T-helper 22 cell (primary cell): ENCODE results near the gene TMEM219.

ENCODE experiments used
- DNase-seq: peaks from one replicate; pipeline ENCODE4 v3.0.0-alpha.2; 2020; ENCODE audit warnings: low read depth

Gene TMEM219

DNA sequence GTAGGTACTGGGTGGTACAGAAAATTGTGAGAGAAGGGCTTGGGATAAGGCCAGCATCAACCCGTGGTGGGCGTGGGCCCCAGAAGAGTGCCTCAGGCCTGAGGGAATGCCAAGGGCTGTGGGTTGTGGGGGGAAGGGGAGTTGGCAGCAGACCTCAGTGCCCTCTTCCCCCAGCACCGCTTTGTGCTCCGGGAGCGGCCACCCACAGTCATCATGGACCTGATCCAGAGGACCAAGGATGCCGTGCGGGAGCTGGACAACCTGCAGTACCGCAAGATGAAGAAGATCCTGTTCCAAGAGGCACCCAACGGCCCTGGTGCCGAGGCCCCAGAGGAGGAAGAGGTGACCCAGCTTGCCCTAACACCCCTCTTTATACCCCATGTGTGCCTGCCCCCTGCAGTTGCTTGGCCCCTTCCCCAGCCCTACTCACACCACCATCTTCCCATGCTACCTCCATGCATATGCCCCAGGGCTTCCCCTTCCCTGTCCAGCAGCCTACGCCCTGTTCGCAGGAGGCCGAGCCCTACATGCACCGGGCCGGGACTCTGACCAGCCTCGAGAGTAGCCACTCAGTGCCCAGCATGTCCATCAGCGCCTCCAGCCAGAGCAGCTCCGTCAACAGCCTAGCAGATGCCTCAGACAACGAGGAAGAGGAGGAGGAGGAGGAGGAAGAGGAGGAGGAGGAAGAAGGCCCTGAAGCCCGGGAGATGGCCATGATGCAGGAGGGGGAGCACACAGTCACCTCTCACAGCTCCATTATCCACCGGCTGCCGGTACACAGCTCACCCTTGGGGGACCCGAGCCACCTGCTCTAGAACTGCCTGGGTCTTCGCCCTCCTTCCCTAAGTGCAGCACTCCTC, 20.9 kb downstream of the TMEM219 start:
- no peak for DNase-seq

- no peak for DNase-seq
Measured at GRCh38 chr16:29983420-29984136, 21.7 kb downstream of the TMEM219 start.

DNA sequence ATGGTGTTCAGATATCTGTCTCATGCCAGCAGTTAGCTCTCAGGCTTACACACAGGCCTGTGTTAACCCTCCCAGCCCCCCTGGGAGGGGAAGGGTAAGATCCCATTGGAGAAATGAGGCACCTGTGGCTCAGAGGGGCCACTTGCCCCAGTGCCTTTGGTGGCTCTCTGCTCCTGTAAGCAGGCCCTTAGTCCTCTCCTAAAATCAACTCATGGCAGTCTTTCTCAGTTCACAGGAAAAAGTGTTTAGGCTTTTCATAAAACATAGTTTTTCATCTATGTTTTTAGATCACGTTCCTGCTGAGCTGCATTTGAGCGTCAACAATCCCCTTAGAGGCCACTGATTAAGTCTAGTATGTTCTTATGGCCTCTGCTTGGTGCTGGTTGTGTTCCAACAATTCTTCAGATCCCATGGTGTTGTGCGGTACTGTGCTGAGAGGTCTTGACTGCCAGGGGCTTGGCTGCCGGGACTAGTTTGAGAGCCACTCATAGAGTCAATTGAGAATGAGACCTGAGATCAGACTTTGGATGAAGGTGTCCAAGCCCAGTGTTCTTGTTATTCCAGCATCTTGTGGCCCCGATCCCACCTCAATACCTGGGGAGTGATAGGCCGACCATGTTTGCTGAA, 22.4 kb downstream of the TMEM219 start:
- DNase-seq, result no peak

- DNase-seq, result no peak
Measured at GRCh38 chr16:29984764-29985147, 22.9 kb downstream of the TMEM219 start.

DNA sequence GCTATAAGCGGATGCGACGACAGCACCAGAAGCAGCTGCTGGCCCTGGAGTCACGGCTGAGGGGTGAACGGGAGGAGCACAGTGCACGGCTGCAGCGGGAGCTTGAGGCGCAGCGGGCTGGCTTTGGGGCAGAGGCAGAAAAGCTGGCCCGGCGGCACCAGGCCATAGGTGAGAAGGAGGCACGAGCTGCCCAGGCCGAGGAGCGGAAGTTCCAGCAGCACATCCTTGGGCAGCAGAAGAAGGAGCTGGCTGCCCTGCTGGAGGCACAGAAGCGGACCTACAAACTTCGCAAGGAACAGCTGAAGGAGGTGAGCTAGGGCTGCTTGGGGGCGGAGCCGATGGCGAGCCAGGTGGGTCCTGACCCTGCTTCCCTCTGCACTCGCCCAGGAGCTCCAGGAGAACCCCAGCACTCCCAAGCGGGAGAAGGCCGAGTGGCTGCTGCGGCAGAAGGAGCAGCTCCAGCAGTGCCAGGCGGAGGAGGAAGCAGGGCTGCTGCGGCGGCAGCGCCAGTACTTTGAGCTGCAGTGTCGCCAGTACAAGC, 23.5 kb downstream of the TMEM219 start:
- DNase-seq, result no peak

DNA sequence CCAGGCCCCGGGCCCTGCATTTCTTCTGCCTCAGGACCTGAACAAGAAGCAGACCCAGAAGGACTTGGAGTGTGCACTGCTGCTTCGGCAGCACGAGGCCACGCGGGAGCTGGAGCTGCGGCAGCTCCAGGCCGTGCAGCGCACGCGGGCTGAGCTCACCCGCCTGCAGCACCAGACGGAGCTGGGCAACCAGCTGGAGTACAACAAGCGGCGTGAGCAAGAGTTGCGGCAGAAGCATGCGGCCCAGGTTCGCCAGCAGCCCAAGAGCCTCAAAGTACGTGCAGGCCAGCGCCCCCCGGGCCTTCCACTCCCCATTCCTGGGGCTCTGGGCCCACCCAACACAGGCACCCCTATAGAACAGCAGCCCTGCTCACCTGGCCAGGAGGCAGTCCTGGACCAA, 24.4 kb downstream of the TMEM219 start:
- no peak for DNase-seq

DNA sequence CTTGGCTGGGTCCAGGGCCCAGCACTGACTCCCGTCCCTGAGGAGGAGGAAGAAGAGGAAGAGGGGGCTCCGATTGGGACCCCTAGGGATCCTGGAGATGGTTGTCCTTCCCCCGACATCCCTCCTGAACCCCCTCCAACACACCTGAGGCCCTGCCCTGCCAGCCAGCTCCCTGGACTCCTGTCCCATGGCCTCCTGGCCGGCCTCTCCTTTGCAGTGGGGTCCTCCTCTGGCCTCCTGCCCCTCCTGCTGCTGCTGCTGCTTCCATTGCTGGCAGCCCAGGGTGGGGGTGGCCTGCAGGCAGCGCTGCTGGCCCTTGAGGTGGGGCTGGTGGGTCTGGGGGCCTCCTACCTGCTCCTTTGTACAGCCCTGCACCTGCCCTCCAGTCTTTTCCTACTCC, 25.1 kb downstream of the TMEM219 start:
- no peak for DNase-seq

GRCh38 chr16:29987371-29988085, 25.6 kb downstream of the TMEM219 start:
- DNase-seq, result no peak

DNA sequence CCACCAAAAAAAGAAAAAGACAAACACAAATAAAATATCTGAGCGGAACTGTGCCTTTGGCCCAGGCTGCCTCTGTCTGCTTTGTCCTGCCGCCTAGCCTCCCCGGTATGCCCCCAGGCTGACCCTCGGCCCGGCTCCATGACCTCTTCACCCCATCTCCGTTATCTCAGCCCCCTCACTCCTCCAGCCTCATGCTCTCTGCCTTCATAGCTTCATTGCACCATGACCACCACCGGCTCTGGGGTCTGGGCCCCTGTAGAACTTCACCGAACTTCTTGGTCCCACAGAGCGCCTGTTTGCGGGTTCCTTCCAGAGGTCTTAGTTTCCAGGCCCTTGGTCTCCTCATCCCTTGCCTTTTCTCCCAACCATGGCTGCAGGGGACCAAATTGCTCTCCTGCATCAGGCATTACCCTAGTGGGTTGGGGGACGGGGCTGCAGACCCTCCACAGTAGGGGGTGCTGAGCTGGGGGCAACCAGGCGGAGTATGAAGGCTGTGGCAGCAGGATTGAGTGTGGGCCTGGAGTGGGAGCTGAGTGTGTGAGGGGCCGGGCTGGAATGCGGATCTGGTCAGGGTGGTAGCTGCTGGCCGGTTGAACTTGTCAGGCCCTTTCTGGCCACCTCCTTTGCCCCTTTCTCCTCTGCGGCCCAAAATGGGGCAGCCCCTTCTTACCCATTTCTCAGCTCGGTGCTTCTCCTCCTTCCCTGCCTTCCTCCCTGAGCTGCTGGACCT, 26.6 kb downstream of the TMEM219 start:
- no peak for DNase-seq

- DNase-seq, result no peak
Measured at GRCh38 chr16:29989111-29989858, 27.4 kb downstream of the TMEM219 start.

- DNase-seq, result no peak
Measured at GRCh38 chr16:29990034-29990433, 28.2 kb downstream of the TMEM219 start.

DNA sequence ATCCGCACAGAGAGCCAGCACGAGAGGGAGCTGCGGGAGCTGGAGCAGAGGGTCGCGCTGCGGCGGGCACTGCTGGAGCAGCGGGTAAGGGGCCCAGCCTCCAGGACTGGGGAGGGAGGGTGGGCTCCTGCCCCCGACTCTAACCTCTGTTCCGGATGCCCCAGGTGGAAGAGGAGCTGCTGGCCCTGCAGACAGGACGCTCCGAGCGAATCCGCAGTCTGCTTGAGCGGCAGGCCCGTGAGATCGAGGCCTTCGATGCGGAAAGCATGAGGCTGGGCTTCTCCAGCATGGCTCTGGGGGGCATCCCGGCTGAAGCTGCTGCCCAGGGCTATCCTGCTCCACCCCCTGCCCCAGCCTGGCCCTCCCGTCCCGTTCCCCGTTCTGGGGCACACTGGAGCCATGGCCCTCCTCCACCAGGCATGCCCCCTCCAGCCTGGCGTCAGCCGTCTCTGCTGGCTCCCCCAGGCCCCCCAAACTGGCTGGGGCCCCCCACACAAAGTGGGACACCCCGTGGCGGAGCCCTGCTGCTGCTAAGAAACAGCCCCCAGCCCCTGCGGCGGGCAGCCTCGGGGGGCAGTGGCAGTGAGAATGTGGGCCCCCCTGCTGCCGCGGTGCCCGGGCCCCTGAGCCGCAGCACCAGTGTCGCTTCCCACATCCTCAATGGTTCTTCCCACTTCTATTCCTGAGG, 29.1 kb downstream of the TMEM219 start:
- no peak for DNase-seq

DNA sequence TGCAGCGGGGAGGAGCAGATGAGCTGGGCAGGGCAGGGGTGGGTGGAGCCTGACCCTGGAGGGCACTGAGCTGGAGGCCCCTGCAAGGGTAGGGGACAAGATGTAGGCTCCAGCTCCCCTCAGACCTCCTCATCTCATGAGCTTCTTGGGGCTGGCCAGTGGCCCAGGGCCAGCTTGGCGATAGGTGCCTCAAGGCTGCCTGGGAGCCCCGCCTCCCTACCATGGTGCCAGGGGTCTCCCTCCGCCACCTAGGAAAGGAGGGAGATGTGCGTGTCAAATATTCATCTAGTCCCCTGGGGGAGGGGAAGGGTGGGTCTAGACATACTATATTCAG, 29.7 kb downstream of the TMEM219 start:
- DNase-seq, result no peak

- no peak for DNase-seq
Measured at GRCh38 chr16:29992344-29992967, 30.6 kb downstream of the TMEM219 start.

DNA sequence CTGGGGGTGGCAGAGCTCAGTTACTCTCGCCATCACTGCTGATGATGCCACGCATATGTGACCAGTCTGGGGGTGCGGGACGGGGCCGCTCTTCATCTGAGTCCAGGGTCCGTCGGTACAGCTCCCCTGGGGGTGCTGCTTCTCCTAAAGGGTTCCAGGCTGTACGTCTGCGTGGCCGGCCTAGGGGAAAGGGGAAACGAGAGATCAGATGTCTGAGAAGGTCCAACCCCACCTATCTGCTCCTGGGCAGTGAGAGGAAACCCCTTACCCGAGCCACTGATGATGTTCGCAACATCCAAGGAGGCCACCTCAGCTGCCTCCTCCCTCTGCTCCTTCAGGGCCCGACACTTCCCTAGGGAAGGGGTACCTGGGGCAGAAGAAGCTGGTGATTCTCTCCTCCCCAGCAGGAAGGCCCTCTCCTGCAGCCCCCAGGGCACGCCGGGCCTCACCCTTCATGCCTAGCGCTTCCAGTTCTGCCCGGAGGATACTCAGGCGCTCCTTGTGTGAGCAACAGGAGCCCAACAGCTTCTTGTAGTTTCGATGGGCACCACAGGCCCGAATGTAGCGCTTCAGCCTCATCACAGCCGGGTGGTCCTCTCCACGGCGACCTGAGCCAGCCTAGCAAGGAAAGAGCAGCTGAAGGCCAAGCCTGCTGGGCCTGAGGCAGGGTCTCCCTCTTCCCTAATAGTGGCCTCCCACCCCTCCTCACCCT, 31.5 kb downstream of the TMEM219 start:
- DNase-seq, result no peak

GRCh38 chr16:29993903-29994599, 32.2 kb downstream of the TMEM219 start:
- no peak for DNase-seq

- no peak for DNase-seq
Measured at GRCh38 chr16:29994600-29995323, 32.9 kb downstream of the TMEM219 start.
